ENCODE measurements around the gene RALGAPA2. TPM values are rescaled to one million over a fixed set of nuclear protein-coding genes. Genes with fewer than 3 reads are reported as not detected.
"Not testable (repeated sequence)": the region's sequence is repeated elsewhere in the genome, so short reads cannot be mapped to it uniquely, and the experiment has no call there.

RALGAPA2 gene
- total and polyA plus RNA-seq, 2 donors (not counting 3 experiments of a cell fraction or from before 2014, with no cell fraction given), result 10.0 to 46.8 TPM

GRCh38 chr20:20546402-20546801 is 166.0 kb downstream of the RALGAPA2 start:
- FAIRE-seq (no peak), DNase-seq (ENCODE audit: low read depth, low spot score) (no peak)
- Histone ChIP-seq H3K36me3 (ENCODE audit: control insufficient read depth in 2 of 2, extremely low read depth in 1 of 2, insufficient read depth in 2 of 2, low read length in 2 of 2) (peaks cover 2 to 11% of the 10 kb centered on the region in 2 experiments), H3K79me2 (ENCODE audit: control insufficient read depth, insufficient read depth, low read length) (no peaks in the 10 kb centered on the region), H4K20me1 (replicated peaks; ENCODE audit: control insufficient read depth, extremely low read depth, insufficient read depth, low read length) (no peaks in the 10 kb centered on the region), H3K4me1 (ENCODE audit: control insufficient read depth, extremely low read depth, insufficient read depth, low read length) (no peaks in the 10 kb centered on the region), H3K27me3 (ENCODE audit: control insufficient read depth in 2 of 2, insufficient read depth in 2 of 2, low read length in 2 of 2) (no peaks in the 10 kb centered on the region), H3K9ac (replicated peaks; ENCODE audit: extremely low read depth, insufficient read depth, low read length) (no peak overlapping the region), H3K4me2 (ENCODE audit: insufficient read depth, low read length) (no peak overlapping the region), H3K4me3 (replicated peaks in 1 of 3; ENCODE audit: insufficient read depth in 1 of 3, low read depth in 1 of 3, low read length in 3 of 3) (no peak overlapping the region), H2AFZ (ENCODE audit: low read depth, low read length) (no peak overlapping the region), H3K9me3 (replicated peaks; ENCODE audit: control insufficient read depth, insufficient read depth, low read length) (no peaks in the 10 kb centered on the region), H3K9me1 (replicated peaks; ENCODE audit: control insufficient read depth, extremely low read depth, insufficient read depth, low read length) (no peaks in the 10 kb centered on the region), H3K27ac (ENCODE audit: insufficient read depth, low read depth, low read length) (no peak overlapping the region)
- ChIA-PET POLR2A (no interaction called here), CTCF (interaction anchor here (1.6 kb wide), 1 partner anchor 11 kb away, joined by 5 read pairs; no protein-coding TSS in a partner anchor)
- intact Hi-C loops (cut with micrococcal nuclease), result no loop called here
- no peak for TF ChIP-seq POLR2AphosphoS5 (IDR thresholded peaks at IDR 0.05; ENCODE audit: insufficient read depth, low read depth, low read length)
- TF ChIP-seq GATA2 (IDR thresholded peaks at IDR 0.05; ENCODE audit: insufficient read depth, insufficient read length, low read depth, low read length), result no peak
- no peak for TF ChIP-seq POLR2A (IDR thresholded peaks at IDR 0.05; ENCODE audit: low read depth, low read length)
- no peak for TF ChIP-seq JUN (IDR thresholded peaks at IDR 0.05; ENCODE audit: borderline replicate concordance, insufficient read depth, insufficient read length, low read depth)
- no peak for TF ChIP-seq MYC (IDR thresholded peaks at IDR 0.05; ENCODE audit: low read depth, low read length)
- no peak for TF ChIP-seq CTCF (IDR thresholded peaks at IDR 0.05; ENCODE audit: extremely low read depth in 1 of 2, insufficient read depth in 1 of 2, low read depth in 1 of 2, low read length in 2 of 2)
- dilution Hi-C loops (cut with MboI; ENCODE audit: extremely low pct_ligation_motif_present, low sequenced_read_pairs), result no loop called here
- BruUV-seq (replicated peaks), result no TSS peak

- H2AFZ ChIP-seq (ENCODE audit: low read depth, low read length); H3K4me1 ChIP-seq (ENCODE audit: control insufficient read depth, extremely low read depth, insufficient read depth, low read length); H3K79me2 ChIP-seq (ENCODE audit: control insufficient read depth, insufficient read depth, low read length); POLR2A ChIA-PET; H4K20me1 ChIP-seq (replicated peaks; ENCODE audit: control insufficient read depth, extremely low read depth, insufficient read depth, low read length); DNase-seq (ENCODE audit: low read depth, low spot score); BruUV-seq (replicated peaks); H3K27ac ChIP-seq (ENCODE audit: insufficient read depth, low read depth, low read length); dilution Hi-C loops (cut with MboI; ENCODE audit: extremely low pct_ligation_motif_present, low sequenced_read_pairs); H3K4me3 ChIP-seq (replicated peaks in 1 of 3; ENCODE audit: insufficient read depth in 1 of 3, low read depth in 1 of 3, low read length in 3 of 3); intact Hi-C loops (cut with micrococcal nuclease); H3K9me1 ChIP-seq (replicated peaks; ENCODE audit: control insufficient read depth, extremely low read depth, insufficient read depth, low read length); H3K4me2 ChIP-seq (ENCODE audit: insufficient read depth, low read length); H3K27me3 ChIP-seq (ENCODE audit: control insufficient read depth in 2 of 2, insufficient read depth in 2 of 2, low read length in 2 of 2); H3K9me3 ChIP-seq (replicated peaks; ENCODE audit: control insufficient read depth, insufficient read depth, low read length); H3K9ac ChIP-seq (replicated peaks; ENCODE audit: extremely low read depth, insufficient read depth, low read length); H3K36me3 ChIP-seq (ENCODE audit: control insufficient read depth in 2 of 2, extremely low read depth in 1 of 2, insufficient read depth in 2 of 2, low read length in 2 of 2); CTCF ChIA-PET; FAIRE-seq: not testable (repeated sequence)
Measured at GRCh38 chr20:20543348-20543747, 169.1 kb downstream of the RALGAPA2 start.

All from endothelial cell of umbilical vein (primary cell).